Fibroblast of villous mesenchyme (primary cell): ENCODE measurements around the gene LNX2. TPM values are rescaled to one million over a fixed set of nuclear protein-coding genes. Genes with fewer than 3 reads are reported as not detected.

ENCODE experiments used
- DNase-seq: peaks from one replicate; pipeline ENCODE4 v3.0.0-alpha.2; 2010; ENCODE audit warnings: low read depth
- H3K4me3 ChIP-seq: 2 replicates; pipeline ENCODE4 v1.5.1; 2011; ENCODE audit warnings: low read depth, mild to moderate bottlenecking, low read length
- total RNA-seq: library from RNA; depleted of rRNA; stranded (reverse); fragments of >200 nt; gene quantifications from 2 replicates; pipeline ENCODE4 v1.2.3, GENCODE V29; 2012
- TF ChIP-seq, protein P1 (sequence below): IDR thresholded peaks from 2 replicates; pipeline ENCODE4 v1.5.1; 2012; ENCODE audit warnings: low read depth, mild to moderate bottlenecking, low read length; ENCODE audit not compliant: insufficient read depth

LNX2 gene
- total RNA-seq, 1 donor = 7.8 TPM

DNA sequence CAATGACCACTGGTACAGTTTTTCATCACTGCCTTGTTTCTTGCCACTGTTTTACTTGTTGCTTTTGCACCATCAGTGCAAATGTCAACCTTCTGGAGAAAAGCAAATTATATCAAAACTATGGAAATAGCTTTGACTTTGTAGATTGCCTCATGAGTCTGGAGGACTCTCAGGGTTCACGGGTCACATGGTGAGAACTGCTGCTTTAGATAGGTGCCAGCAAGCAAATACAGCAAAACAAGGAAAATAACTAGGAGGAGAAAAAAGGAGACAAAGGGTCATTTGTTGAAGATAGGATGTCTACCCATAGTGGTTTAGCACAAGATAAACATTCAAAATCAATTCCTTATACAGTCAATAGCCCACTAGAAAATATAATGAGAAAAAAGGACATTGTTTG is 34.5 kb upstream of the LNX2 start:
- TF ChIP-seq, protein P1, sequence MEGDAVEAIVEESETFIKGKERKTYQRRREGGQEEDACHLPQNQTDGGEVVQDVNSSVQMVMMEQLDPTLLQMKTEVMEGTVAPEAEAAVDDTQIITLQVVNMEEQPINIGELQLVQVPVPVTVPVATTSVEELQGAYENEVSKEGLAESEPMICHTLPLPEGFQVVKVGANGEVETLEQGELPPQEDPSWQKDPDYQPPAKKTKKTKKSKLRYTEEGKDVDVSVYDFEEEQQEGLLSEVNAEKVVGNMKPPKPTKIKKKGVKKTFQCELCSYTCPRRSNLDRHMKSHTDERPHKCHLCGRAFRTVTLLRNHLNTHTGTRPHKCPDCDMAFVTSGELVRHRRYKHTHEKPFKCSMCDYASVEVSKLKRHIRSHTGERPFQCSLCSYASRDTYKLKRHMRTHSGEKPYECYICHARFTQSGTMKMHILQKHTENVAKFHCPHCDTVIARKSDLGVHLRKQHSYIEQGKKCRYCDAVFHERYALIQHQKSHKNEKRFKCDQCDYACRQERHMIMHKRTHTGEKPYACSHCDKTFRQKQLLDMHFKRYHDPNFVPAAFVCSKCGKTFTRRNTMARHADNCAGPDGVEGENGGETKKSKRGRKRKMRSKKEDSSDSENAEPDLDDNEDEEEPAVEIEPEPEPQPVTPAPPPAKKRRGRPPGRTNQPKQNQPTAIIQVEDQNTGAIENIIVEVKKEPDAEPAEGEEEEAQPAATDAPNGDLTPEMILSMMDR = no peak
- H3K4me3 ChIP-seq = no peak overlapping the region
- DNase-seq = no peak

DNA sequence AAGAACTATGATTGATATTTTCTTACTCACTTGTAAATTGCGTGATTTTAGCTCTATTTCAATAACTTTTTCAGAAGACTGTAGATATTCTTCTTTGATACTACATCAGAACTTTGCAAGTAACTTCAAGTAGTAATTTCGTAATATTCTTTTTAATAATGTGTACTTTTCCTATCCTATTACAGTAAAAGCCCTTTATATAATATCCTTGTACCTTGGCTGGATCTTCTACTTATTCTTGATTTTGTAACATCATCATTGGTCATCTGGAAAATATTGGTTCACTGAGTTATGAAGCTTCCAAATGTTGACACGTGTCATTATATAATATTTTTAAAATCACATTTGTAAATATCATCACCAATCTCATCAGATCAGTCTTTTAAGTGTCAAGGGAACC is 33.7 kb upstream of the LNX2 start:
- TF ChIP-seq, protein P1 = no peak
- no peak for DNase-seq
- H3K4me3 ChIP-seq = no peak overlapping the region

DNA sequence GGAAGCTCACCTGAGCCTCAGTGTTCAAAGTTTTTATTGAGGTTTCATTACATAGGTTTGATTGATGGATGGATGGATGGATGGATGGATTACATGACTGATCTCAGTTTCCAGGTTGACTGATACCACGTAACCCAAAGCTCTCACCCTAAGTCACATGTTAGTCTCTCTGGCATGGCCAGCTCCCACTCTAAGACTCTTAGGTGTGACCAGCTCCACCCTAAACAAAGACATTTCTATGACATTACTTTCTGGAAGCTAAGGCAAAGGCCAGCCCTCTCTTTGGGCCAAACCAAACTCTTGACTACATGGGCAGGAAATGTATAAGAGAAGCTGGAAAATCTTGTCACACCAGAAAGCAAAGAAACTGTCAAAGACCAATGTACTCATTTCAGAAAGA is 30.0 kb upstream of the LNX2 start:
- TF ChIP-seq, protein P1 = no peak
- no peak overlapping the region for H3K4me3 ChIP-seq
- DNase-seq = no peak

- no peak overlapping the region for H3K4me3 ChIP-seq
- peak; percentile 71 for DNase-seq
- TF ChIP-seq, protein P1 = no peak
These were observed 24.0 kb upstream of the LNX2 start for GRCh38 chr13:27644302-27644701.

GRCh38 chr13:27643334-27644132 is 23.2 kb upstream of the LNX2 start:
- H3K4me3 ChIP-seq = no peak overlapping the region
- TF ChIP-seq, protein P1 = no peak
- no peak for DNase-seq

GRCh38 chr13:27641711-27642502 is 21.6 kb upstream of the LNX2 start:
- H3K4me3 ChIP-seq = no peak overlapping the region
- TF ChIP-seq, protein P1 = no peak
- DNase-seq = no peak
